KMS-11 (cell line): ENCODE results near the gene CC2D2A.

ENCODE experiments used
- H2AFZ ChIP-seq: fragments of 200-600 bp; sonication (generic); 2 replicates; pipeline ENCODE4 v1.6.1; 2016; ENCODE audit warnings: antibody characterized with exemption, mixed run types, low read depth
- H3K27ac ChIP-seq: fragments of 200-600 bp; sonication (generic); 2 replicates; pipeline ENCODE4 v1.6.1; 2016; ENCODE audit warnings: mild to moderate bottlenecking, mixed run types
- H3K27me3 ChIP-seq: fragments of 200-600 bp; sonication (generic); 2 replicates; pipeline ENCODE4 v1.6.1; 2017; ENCODE audit warnings: mild to moderate bottlenecking, low read depth, mixed run types, moderate library complexity; ENCODE audit not compliant: insufficient read depth
- H3K36me3 ChIP-seq: fragments of 200-600 bp; sonication (generic); 2 replicates; pipeline ENCODE4 v1.6.1; 2017; ENCODE audit warnings: mild to moderate bottlenecking, mixed run types; ENCODE audit not compliant: insufficient read depth
- H3K4me1 ChIP-seq: fragments of 200-600 bp; sonication (generic); 2 replicates; pipeline ENCODE4 v1.6.1; 2016; ENCODE audit warnings: mild to moderate bottlenecking, low read depth, mixed run types; ENCODE audit not compliant: poor library complexity, severe bottlenecking
- H3K4me2 ChIP-seq: fragments of 200-600 bp; sonication (generic); 2 replicates; pipeline ENCODE4 v1.7.0; 2016; ENCODE audit warnings: mild to moderate bottlenecking, mixed run types
- H3K4me3 ChIP-seq: fragments of 200-600 bp; sonication (generic); IDR thresholded peaks from 2 replicates; pipeline ENCODE4 v1.6.1; 2017; ENCODE audit warnings: low read depth, low read length, mixed read lengths; ENCODE audit not compliant: insufficient read depth
- H3K79me2 ChIP-seq: fragments of 200-600 bp; sonication (generic); 2 replicates; pipeline ENCODE4 v1.6.1; 2016; ENCODE audit warnings: low read depth, mixed run types; ENCODE audit not compliant: insufficient read depth
- H3K9ac ChIP-seq: fragments of 200-600 bp; sonication (generic); 2 replicates; pipeline ENCODE4 v1.6.1; 2016; ENCODE audit warnings: mild to moderate bottlenecking, mixed run types
- H4K20me1 ChIP-seq: fragments of 200-600 bp; sonication (generic); 2 replicates; pipeline ENCODE4 v1.6.1; 2016; ENCODE audit warnings: mild to moderate bottlenecking, mixed run types; ENCODE audit not compliant: insufficient read depth
- CTCF ChIP-seq: fragments of 200-600 bp; sonication (generic); conservative IDR thresholded peaks from 2 replicates; pipeline ENCODE4 v1.6.1; 2017; ENCODE audit warnings: low read depth, mild to moderate bottlenecking, antibody characterized with exemption, low read length, moderate library complexity, mixed read lengths

Gene CC2D2A

GRCh38 chr4:15577508-15577907 lies 107.8 kb downstream of the CC2D2A start:
- Histone ChIP-seq H2AFZ (no peak overlapping the region), H3K27ac (no peak overlapping the region), H3K79me2 (no peaks in the 10 kb centered on the region), H3K27me3 (no peaks in the 10 kb centered on the region), H3K4me2 (no peak overlapping the region), H3K4me1 (no peaks in the 10 kb centered on the region), H3K36me3 (no peaks in the 10 kb centered on the region), H3K9ac (no peak overlapping the region), H4K20me1 (no peaks in the 10 kb centered on the region), H3K4me3 (no peak overlapping the region)
- no peak for TF ChIP-seq CTCF

DNA sequence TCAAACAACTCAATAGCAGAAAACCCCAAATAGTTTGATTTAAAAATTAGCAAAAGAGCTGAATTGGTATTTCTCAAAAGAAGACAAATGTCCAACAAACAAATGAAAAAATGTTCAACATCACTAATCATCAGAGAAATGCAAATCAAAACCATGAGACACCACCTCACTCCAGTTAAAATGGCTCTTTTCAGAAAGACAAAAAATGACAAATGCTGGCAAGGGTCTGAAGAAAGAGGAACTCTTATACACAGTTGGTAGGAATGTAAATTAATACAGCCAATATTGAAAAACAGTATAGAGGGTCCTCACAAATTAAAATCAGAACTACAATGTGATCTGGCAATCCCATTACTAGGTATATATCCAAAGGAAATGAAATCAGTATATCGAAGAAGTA lies 115.1 kb downstream of the CC2D2A start:
- Histone ChIP-seq H2AFZ (no peak overlapping the region), H3K27ac (no peak overlapping the region), H4K20me1 (no peaks in the 10 kb centered on the region), H3K4me3 (no peak overlapping the region), H3K9ac (no peak overlapping the region), H3K4me1 (no peaks in the 10 kb centered on the region), H3K36me3 (no peaks in the 10 kb centered on the region), H3K4me2 (no peak overlapping the region), H3K27me3 (no peaks in the 10 kb centered on the region), H3K79me2 (no peaks in the 10 kb centered on the region)
- no peak for TF ChIP-seq CTCF

DNA sequence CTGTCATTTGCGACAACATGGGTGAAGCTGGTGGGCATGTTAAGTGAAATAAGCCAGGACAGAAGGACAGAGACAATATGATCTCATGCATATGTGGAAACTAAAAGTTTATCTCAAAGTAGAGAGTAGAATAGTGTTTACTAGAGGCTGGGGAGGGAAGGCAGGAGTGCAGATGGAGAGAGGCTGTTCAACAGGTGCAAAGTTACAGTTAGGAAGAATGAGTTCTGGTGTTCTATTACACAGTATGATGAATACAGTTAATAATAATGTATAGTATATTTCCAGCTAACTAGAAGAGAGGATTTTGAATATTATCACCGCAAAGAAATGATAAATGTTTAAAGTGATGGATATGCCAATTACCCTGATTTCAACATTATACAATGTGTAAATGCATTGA lies 115.6 kb downstream of the CC2D2A start:
- TF ChIP-seq CTCF: no peak
- no peak overlapping the region for H3K4me3 ChIP-seq
- no peak overlapping the region for H3K27ac ChIP-seq
- H3K4me2 ChIP-seq: no peak overlapping the region
- no peaks in the 10 kb centered on the region for H3K27me3 ChIP-seq
- no peaks in the 10 kb centered on the region for H4K20me1 ChIP-seq
- H2AFZ ChIP-seq: no peak overlapping the region
- H3K4me1 ChIP-seq: no peaks in the 10 kb centered on the region
- H3K9ac ChIP-seq: no peak overlapping the region
- no peaks in the 10 kb centered on the region for H3K36me3 ChIP-seq
- H3K79me2 ChIP-seq: no peaks in the 10 kb centered on the region

- H3K9ac ChIP-seq: no peak overlapping the region
Measured at GRCh38 chr4:15586066-15586465, 116.4 kb downstream of the CC2D2A start.

More at GRCh38 chr4:15586066-15586465, 116.4 kb downstream of the CC2D2A start:
- Histone ChIP-seq H3K36me3 (no peaks in the 10 kb centered on the region), H2AFZ (no peak overlapping the region), H4K20me1 (no peaks in the 10 kb centered on the region), H3K79me2 (no peaks in the 10 kb centered on the region), H3K27me3 (no peaks in the 10 kb centered on the region), H3K4me2 (no peak overlapping the region), H3K4me1 (no peaks in the 10 kb centered on the region), H3K27ac (no peak overlapping the region), H3K4me3 (no peak overlapping the region)
- TF ChIP-seq CTCF: no peak
